ENCODE results near the gene ZDHHC12. TPM values are rescaled to one million over a fixed set of nuclear protein-coding genes. Genes with fewer than 3 reads are reported as not detected.

The ZDHHC12 gene
- total RNA-seq, 3 donors from 2014 or later, result 33.0 to 89.5 (median 76.8) TPM

GRCh38 chr9:128735373-128735772, 11.4 kb upstream of the ZDHHC12 start:
- DNase-seq, result no peak
- H3K9me3 ChIP-seq, result no peaks in the 10 kb centered on the region
- no peaks in the 10 kb centered on the region for H3K4me1 ChIP-seq (ENCODE audit: low read depth)
- ATAC-seq, result no peak
- no peak for TF ChIP-seq CTCF (IDR thresholded peaks at IDR 0.05)
- no peak overlapping the region for H3K4me3 ChIP-seq
- intact Hi-C loops (cut with DNase I, micrococcal nuclease), result no loop called here
- H3K36me3 ChIP-seq (ENCODE audit: low read depth), result no peaks in the 10 kb centered on the region

DNA sequence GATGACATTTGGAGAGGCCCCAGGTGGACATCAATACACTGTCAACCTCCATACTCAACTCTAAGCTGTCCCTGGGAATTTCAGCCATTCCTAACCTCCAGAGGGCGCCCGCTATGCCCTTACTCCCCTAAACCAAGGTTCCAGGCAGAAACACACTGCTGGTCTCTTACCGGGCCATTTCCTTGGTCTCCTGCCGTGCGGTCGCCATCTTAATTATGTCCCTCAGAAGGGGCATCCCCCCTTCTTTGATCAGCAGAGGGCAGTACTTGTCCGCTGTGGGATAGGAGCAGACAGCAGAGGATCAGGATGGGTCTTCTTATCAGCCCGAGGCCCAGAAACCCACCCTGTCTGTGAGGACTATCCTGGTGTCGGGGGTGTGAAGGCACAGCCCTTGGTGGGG, 9.3 kb upstream of the ZDHHC12 start:
- no peaks in the 10 kb centered on the region for H3K9me3 ChIP-seq
- no peaks in the 10 kb centered on the region for H3K36me3 ChIP-seq (ENCODE audit: low read depth)
- DNase-seq (peak; percentile 63 to 90 (median 82)), ATAC-seq (peak; percentile 94)
- H3K4me1 ChIP-seq (ENCODE audit: low read depth), result no peaks in the 10 kb centered on the region
- peak; percentile 48 for TF ChIP-seq CTCF (IDR thresholded peaks at IDR 0.05)
- no peak overlapping the region for H3K4me3 ChIP-seq
- intact Hi-C loops (cut with DNase I, micrococcal nuclease), result no loop called here

- TF ChIP-seq CTCF (IDR thresholded peaks at IDR 0.05), result no peak
- intact Hi-C loops (cut with DNase I, micrococcal nuclease), result no loop called here
- Histone ChIP-seq H3K4me1 (ENCODE audit: low read depth) (no peaks in the 10 kb centered on the region), H3K9me3 (no peaks in the 10 kb centered on the region), H3K4me3 (no peak overlapping the region), H3K36me3 (ENCODE audit: low read depth) (no peaks in the 10 kb centered on the region)
- DNase-seq (no peak), ATAC-seq (no peak)
These were observed 8.6 kb upstream of the ZDHHC12 start for GRCh38 chr9:128732576-128732975.

DNA sequence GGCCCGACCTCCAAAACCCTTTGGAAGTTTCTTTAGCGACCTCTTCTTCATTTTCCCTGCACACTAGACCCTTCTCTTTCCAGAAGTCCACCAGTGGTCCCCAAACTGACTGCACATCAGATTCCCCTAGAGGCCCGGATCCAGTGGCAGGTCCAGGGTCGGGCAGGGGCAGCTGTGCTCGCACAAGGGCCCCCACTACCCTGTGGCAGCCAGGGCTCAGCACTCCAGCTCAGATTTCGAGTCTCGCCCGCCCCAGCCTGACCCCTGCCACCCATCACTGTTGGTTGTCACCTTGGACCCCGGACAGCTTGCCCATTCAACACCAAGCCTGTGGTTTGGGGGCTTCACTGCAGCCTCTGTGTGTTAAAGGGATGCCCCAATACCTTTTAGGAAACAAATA, 7.8 kb upstream of the ZDHHC12 start:
- no peak for ATAC-seq
- intact Hi-C loops (cut with DNase I, micrococcal nuclease), result no loop called here
- TF ChIP-seq CTCF (IDR thresholded peaks at IDR 0.05), result no peak
- Histone ChIP-seq H3K4me1 (ENCODE audit: low read depth) (no peaks in the 10 kb centered on the region), H3K9me3 (no peaks in the 10 kb centered on the region), H3K4me3 (no peak overlapping the region), H3K36me3 (ENCODE audit: low read depth) (no peaks in the 10 kb centered on the region)
- no peak for DNase-seq

- Histone ChIP-seq H3K4me3 (no peak overlapping the region), H3K9me3 (no peaks in the 10 kb centered on the region), H3K36me3 (ENCODE audit: low read depth) (no peaks in the 10 kb centered on the region), H3K4me1 (ENCODE audit: low read depth) (no peaks in the 10 kb centered on the region)
- ATAC-seq (no peak), DNase-seq (no peak)
- intact Hi-C loops (cut with DNase I, micrococcal nuclease), result no loop called here
- no peak for TF ChIP-seq CTCF (IDR thresholded peaks at IDR 0.05)
These were observed 7.2 kb upstream of the ZDHHC12 start for GRCh38 chr9:128731093-128731492.
